ENCODE results near the gene BTRC.
A peak's percentile ranks its signal among the peaks of the same experiment; 100 is the strongest.

The BTRC gene

DNA sequence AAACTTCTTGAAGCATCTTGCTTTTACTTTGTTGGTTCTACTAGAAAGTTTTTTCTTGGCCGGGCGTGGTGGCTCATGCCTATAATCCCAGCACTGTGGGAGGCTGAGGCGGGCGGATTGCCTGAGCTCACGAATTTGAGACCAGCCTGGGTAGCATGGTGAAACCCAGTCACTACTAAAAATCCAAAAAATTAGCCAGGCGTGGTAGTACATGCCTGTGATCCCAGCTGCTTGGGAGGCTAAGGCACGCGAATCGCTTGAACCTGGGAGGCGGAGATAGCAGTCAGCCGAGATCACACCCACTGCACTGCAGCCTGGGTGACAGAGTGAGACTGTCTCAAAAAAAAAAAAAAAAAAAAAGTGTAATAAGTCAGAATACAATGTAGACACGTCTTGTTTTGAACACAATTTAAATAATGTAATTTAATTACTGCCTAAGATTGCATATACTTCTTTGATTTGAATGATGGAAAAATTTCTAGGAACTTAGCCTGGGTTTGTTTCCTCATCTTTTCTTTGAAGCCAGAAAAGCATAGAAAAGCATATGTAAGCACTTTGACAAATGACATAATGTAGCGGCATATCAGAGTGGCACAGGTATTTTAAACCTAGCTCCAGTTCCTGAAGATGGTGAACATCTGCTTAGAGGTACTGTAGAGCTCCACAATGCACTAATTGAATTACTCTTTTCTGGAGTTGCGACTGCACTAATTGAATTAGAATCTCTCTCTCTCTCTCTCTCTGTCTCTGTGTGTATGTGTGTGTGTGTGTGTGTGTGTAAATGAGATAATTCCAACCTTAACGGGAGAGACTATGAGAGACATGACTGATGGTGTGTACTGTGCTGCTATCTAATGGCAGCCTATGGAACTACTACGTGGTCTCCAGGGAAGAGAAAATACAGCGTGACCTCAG lies 87.8 kb downstream of the BTRC start:
- H3K27ac Mint-ChIP-seq, result no peak overlapping the region
- peaks cover 22% of the 10 kb centered on the region for H3K4me1 Mint-ChIP-seq
- peaks cover 6% of the 10 kb centered on the region for H3K27me3 Mint-ChIP-seq (ENCODE audit: low read depth, poor library complexity)
- TF ChIP-seq, protein P1, sequence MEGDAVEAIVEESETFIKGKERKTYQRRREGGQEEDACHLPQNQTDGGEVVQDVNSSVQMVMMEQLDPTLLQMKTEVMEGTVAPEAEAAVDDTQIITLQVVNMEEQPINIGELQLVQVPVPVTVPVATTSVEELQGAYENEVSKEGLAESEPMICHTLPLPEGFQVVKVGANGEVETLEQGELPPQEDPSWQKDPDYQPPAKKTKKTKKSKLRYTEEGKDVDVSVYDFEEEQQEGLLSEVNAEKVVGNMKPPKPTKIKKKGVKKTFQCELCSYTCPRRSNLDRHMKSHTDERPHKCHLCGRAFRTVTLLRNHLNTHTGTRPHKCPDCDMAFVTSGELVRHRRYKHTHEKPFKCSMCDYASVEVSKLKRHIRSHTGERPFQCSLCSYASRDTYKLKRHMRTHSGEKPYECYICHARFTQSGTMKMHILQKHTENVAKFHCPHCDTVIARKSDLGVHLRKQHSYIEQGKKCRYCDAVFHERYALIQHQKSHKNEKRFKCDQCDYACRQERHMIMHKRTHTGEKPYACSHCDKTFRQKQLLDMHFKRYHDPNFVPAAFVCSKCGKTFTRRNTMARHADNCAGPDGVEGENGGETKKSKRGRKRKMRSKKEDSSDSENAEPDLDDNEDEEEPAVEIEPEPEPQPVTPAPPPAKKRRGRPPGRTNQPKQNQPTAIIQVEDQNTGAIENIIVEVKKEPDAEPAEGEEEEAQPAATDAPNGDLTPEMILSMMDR (IDR thresholded peaks at IDR 0.05), result peak; percentile 41
- peak; percentile 13 for DNase-seq
- H3K36me3 Mint-ChIP-seq (ENCODE audit: low read depth), result no peaks in the 10 kb centered on the region
- no peak overlapping the region for H3K4me3 Mint-ChIP-seq
- H3K9me3 Mint-ChIP-seq, result no peaks in the 10 kb centered on the region

DNA sequence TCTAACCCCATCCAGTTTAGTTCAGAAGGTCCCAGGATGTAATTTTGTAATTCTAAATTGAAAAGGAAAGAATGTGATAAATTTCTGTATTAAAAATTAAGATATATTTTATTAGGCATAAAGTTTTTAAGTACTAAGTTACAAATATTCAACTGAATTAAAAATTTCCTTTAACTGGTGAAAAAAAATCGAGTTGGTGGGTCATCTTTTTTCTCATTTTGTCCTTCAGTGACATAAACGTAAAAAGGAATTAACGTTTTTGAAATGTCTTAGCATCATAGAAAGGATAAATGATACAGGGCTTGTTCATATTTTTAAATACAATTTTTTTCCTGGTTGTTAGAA lies 88.5 kb downstream of the BTRC start:
- Mint-ChIP-seq H3K27me3 (ENCODE audit: low read depth, poor library complexity) (peaks cover 6% of the 10 kb centered on the region), H3K4me3 (no peak overlapping the region), H3K4me1 (peaks cover 25% of the 10 kb centered on the region), H3K27ac (no peak overlapping the region), H3K9me3 (no peaks in the 10 kb centered on the region), H3K36me3 (ENCODE audit: low read depth) (no peaks in the 10 kb centered on the region)
- TF ChIP-seq, protein P1 (IDR thresholded peaks at IDR 0.05), result no peak
- DNase-seq, result no peak

DNA sequence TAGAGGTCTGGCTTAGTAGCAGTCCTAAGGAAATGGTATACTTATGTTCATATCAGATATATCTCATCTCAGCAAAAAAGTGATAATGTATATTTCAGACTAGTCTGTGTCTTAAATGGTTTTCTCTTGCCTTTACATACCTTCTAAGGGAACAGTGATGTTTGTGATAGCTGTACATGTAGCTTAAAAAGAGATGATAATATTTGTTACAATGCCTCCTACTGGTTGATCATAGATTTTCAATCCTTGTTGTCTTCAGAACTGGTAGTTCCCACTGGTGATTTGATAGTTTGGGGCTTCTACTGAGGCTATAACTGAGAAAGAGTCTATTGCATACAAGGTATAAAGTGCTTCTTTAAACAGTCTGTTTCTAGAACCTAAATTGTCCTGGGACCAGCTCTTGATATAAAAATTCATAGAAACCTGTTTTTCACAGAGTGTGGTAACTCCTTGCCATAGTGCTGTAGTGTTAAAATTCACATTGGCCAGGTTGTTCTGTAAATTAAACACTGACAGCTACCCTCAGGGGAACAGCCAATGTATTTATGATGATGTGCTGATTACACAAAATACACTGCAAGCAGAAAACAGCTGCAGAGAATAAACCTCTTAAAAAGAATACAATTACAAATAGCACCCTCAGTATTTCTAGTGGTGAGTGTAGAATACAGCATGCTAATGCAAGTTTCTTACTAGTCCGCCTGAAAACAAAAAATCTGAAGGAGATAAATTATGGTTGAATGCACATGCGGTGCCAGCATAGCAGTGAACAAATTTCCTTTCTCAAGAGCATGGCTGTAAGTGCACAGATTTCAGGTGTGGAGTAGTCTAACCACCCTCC lies 90.3 kb downstream of the BTRC start:
- DNase-seq, result no peak
- peaks cover 10% of the 10 kb centered on the region for H3K27me3 Mint-ChIP-seq (ENCODE audit: low read depth, poor library complexity)
- TF ChIP-seq, protein P1 (IDR thresholded peaks at IDR 0.05), result no peak
- peaks cover 19% of the 10 kb centered on the region for H3K4me1 Mint-ChIP-seq
- no peaks in the 10 kb centered on the region for H3K36me3 Mint-ChIP-seq (ENCODE audit: low read depth)
- H3K4me3 Mint-ChIP-seq, result no peak overlapping the region
- H3K9me3 Mint-ChIP-seq, result no peaks in the 10 kb centered on the region
- no peak overlapping the region for H3K27ac Mint-ChIP-seq

DNA sequence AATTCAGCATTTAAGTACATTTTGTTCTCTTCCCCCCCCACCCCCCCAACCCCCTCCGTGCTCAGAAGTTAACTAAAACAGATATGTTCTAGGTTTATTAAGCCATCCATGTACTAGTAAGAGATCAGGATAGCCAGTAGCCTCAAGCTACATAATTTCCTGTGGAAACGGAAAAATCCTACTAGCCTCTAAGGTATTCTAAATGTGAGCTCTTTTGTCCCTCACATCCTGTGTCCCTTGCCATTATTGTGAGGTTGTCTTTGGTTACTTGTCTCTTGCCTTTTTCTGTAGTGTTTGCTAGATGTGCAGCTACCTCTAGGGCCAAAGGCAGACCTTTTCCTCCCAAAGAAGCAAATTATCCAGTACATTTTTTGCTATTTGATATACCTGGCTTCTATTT lies 92.1 kb downstream of the BTRC start:
- no peak for DNase-seq
- H3K27ac Mint-ChIP-seq, result no peak overlapping the region
- H3K4me3 Mint-ChIP-seq, result no peak overlapping the region
- peaks cover 21% of the 10 kb centered on the region for H3K4me1 Mint-ChIP-seq
- TF ChIP-seq, protein P1 (IDR thresholded peaks at IDR 0.05), result no peak
- H3K9me3 Mint-ChIP-seq, result no peaks in the 10 kb centered on the region
- H3K36me3 Mint-ChIP-seq (ENCODE audit: low read depth), result no peaks in the 10 kb centered on the region
- peaks cover 8% of the 10 kb centered on the region for H3K27me3 Mint-ChIP-seq (ENCODE audit: low read depth, poor library complexity)

DNA sequence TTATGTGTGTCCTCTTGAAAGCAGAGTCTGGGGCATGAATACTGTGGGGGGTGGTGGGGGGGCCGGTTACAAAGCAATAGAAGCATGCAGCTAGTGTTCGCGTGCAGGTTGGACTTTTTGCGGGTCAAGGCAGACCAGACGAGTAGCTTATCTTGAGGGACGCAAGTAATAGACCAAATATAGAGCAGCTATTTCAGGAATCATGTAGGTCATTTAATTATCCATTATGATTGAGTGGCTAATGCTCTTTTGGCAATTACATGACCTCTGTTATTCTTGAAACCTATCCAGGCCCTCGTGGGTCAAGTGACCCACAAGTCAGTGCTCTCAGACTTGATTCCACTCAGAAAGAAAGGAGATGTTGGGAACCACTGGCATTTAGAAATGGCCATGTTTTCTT lies 93.0 kb downstream of the BTRC start:
- Mint-ChIP-seq H3K27me3 (ENCODE audit: low read depth, poor library complexity) (peaks cover 8% of the 10 kb centered on the region), H3K27ac (no peak overlapping the region), H3K4me1 (peaks cover 25% of the 10 kb centered on the region), H3K36me3 (ENCODE audit: low read depth) (no peaks in the 10 kb centered on the region), H3K4me3 (no peak overlapping the region), H3K9me3 (no peaks in the 10 kb centered on the region)
- no peak for DNase-seq
- TF ChIP-seq, protein P1 (IDR thresholded peaks at IDR 0.05), result no peak
